Left renal pelvis (tissue), 4 donors: ENCODE measurements around the gene EXOC1L. TPM values are rescaled to one million over a fixed set of nuclear protein-coding genes. Genes with fewer than 3 reads are reported as not detected.

Source experiments
- DNase-seq, 4 donors: peaks; one replicate each; pipeline ENCODE4 v3.0.0-alpha.2; 2013; ENCODE audit warnings: low read depth in 4 of 4, low spot score in 3 of 4
- polyA plus RNA-seq, 4 donors: library from polyadenylated mRNA; unstranded; fragments of 120-200 nt; gene quantifications; one replicate each; pipeline ENCODE4 v1.2.1, GENCODE V29; 2013; ENCODE audit not compliant: insufficient read length in 4 of 4

The EXOC1L gene
- polyA plus RNA-seq: under 1 TPM in 1 of 4 donors, not detected in 3; 0.15 TPM

- no peak for DNase-seq
Observed at GRCh38 chr4:55819634-55820033, at the start of gene EXOC1L. Gene EXOC1L, plus strand, starts transcription at chr4:55819790. Its CDS starts 237 bp downstream, at chr4:55820027.

GRCh38 chr4:55770662-55771061 lies 48.9 kb upstream of the EXOC1L start:
- no peak for DNase-seq

GRCh38 chr4:55781341-55781740 lies 38.2 kb upstream of the EXOC1L start:
- DNase-seq: no peak

- DNase-seq: no peak
Observed at GRCh38 chr4:55781812-55782211, 37.8 kb upstream of the EXOC1L start.

GRCh38 chr4:55783584-55783983 lies 36.0 kb upstream of the EXOC1L start:
- DNase-seq: no peak

- no peak for DNase-seq
Observed at GRCh38 chr4:55784747-55785146, 34.8 kb upstream of the EXOC1L start.

- DNase-seq: no peak
Observed at GRCh38 chr4:55791666-55792065, 27.9 kb upstream of the EXOC1L start.

- no peak for DNase-seq
Observed at GRCh38 chr4:55793479-55793878, 26.1 kb upstream of the EXOC1L start.

GRCh38 chr4:55794053-55794452 lies 25.5 kb upstream of the EXOC1L start:
- no peak for DNase-seq

GRCh38 chr4:55795341-55795740 lies 24.2 kb upstream of the EXOC1L start:
- DNase-seq: no peak

- DNase-seq: no peak
Observed at GRCh38 chr4:55801498-55801897, 18.1 kb upstream of the EXOC1L start.

GRCh38 chr4:55807556-55807955 lies 12.0 kb upstream of the EXOC1L start:
- DNase-seq: no peak

GRCh38 chr4:55808186-55808585 lies 11.4 kb upstream of the EXOC1L start:
- no peak for DNase-seq

GRCh38 chr4:55808632-55809031 lies 11.0 kb upstream of the EXOC1L start:
- no peak for DNase-seq

GRCh38 chr4:55817691-55818090 lies 1.9 kb upstream of the EXOC1L start:
- no peak for DNase-seq

- no peak for DNase-seq
Observed at GRCh38 chr4:55820279-55820678, 689 bp downstream of the EXOC1L start.

- DNase-seq: no peak
Observed at GRCh38 chr4:55822329-55822728, 2.7 kb downstream of the EXOC1L start.

GRCh38 chr4:55824865-55825264 lies 5.3 kb downstream of the EXOC1L start:
- DNase-seq: no peak

GRCh38 chr4:55826986-55827385 lies 7.4 kb downstream of the EXOC1L start:
- DNase-seq: no peak

GRCh38 chr4:55827582-55827981 lies 8.0 kb downstream of the EXOC1L start:
- DNase-seq: no peak

- DNase-seq: no peak
Observed at GRCh38 chr4:55830048-55830447, 10.5 kb downstream of the EXOC1L start.

- no peak for DNase-seq
Observed at GRCh38 chr4:55830716-55831115, 11.1 kb downstream of the EXOC1L start.

GRCh38 chr4:55834086-55834795 lies 14.7 kb downstream of the EXOC1L start:
- no peak for DNase-seq
